Fibroblast of lung (primary cell): ENCODE measurements around the gene PHF10. TPM values are rescaled to one million over a fixed set of nuclear protein-coding genes. Genes with fewer than 3 reads are reported as not detected.
"Not testable (repeated sequence)": the region's sequence is repeated elsewhere in the genome, so short reads cannot be mapped to it uniquely, and the experiment has no call there.

Experiments used
- DNase-seq, 2 donors: peaks; one replicate each; pipeline versions ENCODE4 v3.0.0 to v3.0.0-alpha.2; 2010; ENCODE audit warnings: low read depth in 2 of 2
- H2AFZ ChIP-seq: 2 replicates; pipeline ENCODE4 v1.5.1; 2012; ENCODE audit warnings: low read length, control low read depth, inconsistent platforms
- H3K27ac ChIP-seq: 2 replicates; pipeline ENCODE4 v1.5.1; 2011; ENCODE audit warnings: low read length, control low read depth; ENCODE audit not compliant: insufficient read depth
- H3K27me3 ChIP-seq: 2 replicates; pipeline ENCODE4 v1.5.1; 2011; ENCODE audit warnings: mild to moderate bottlenecking, low read length; ENCODE audit not compliant: control insufficient read depth, insufficient read depth
- H3K36me3 ChIP-seq: 2 replicates; pipeline ENCODE4 v1.5.1; 2011; ENCODE audit warnings: low read length; ENCODE audit not compliant: control insufficient read depth, insufficient read depth
- H3K4me1 ChIP-seq: 2 replicates; pipeline ENCODE4 v1.5.1; 2011; ENCODE audit warnings: low read length; ENCODE audit not compliant: control insufficient read depth, insufficient read depth; ENCODE audit errors: extremely low read depth
- H3K4me2 ChIP-seq: 2 replicates; pipeline ENCODE4 v1.5.1; 2011; ENCODE audit warnings: low read length, control low read depth; ENCODE audit not compliant: insufficient read depth; ENCODE audit errors: extremely low read depth
- H3K4me3 ChIP-seq, 4 experiments: fragments of 200-600 bp in 1 of 4; sonication (generic) in 1 of 4; replicated peaks in 1 of 4; 2 replicates each; pipeline ENCODE4 v1.5.1; 2011 to 2016; ENCODE audit warnings: low read length in 4 of 4, low read depth in 3 of 4, mild to moderate bottlenecking in 3 of 4, control low read depth in 2 of 4, inconsistent platforms in 1 of 4, mixed read lengths in 1 of 4; ENCODE audit not compliant: insufficient read depth in 1 of 4; ENCODE audit errors: control extremely low read depth in 1 of 4
- H3K79me2 ChIP-seq: 2 replicates; pipeline ENCODE4 v1.5.1; 2012; ENCODE audit warnings: mild to moderate bottlenecking, low read length, inconsistent platforms; ENCODE audit not compliant: control insufficient read depth, insufficient read depth
- H3K9ac ChIP-seq: 2 replicates; pipeline ENCODE4 v1.5.1; 2011; ENCODE audit warnings: mild to moderate bottlenecking, low read length, control low read depth; ENCODE audit not compliant: insufficient read depth
- H3K9me3 ChIP-seq: 2 replicates; pipeline ENCODE4 v1.5.1; 2012; ENCODE audit warnings: low read depth, low read length; ENCODE audit not compliant: control insufficient read depth, insufficient read depth
- H4K20me1 ChIP-seq: 2 replicates; pipeline ENCODE4 v1.5.1; 2011; ENCODE audit warnings: low read length; ENCODE audit not compliant: control insufficient read depth, insufficient read depth; ENCODE audit errors: extremely low read depth
- EZH2 ChIP-seq: IDR thresholded peaks from 2 replicates; pipeline ENCODE4 v1.5.1; 2012; ENCODE audit warnings: low read length, control low read depth, mild to moderate bottlenecking; ENCODE audit errors: missing control alignments
- polyA minus RNA-seq: library from RNA; depleted of rRNA, polyadenylated mRNA; stranded (reverse); fragments of >200 nt; gene quantifications from 2 replicates; pipeline ENCODE4 v1.2.3, GENCODE V29; 2011; ENCODE audit warnings: low replicate concordance
- polyA plus RNA-seq, 2 donors: library from polyadenylated mRNA; depleted of rRNA in 1 of 2; stranded (reverse) in 1 of 2; unstranded in 1 of 2; fragments of >200 nt; gene quantifications; 2 replicates each; pipeline ENCODE4 v1.2.1, GENCODE V29; 2011 to 2012; ENCODE audit warnings: missing spikeins in 1 of 2
- total RNA-seq: library from RNA; depleted of rRNA; stranded (reverse); fragments of >200 nt; gene quantifications from 2 replicates; pipeline ENCODE4 v1.2.1, GENCODE V29; 2014
- TF ChIP-seq, protein P1 (sequence below), 2 donors: IDR thresholded peaks in 1 of 2; conservative IDR thresholded peaks in 1 of 2; 1 replicate in 1 of 2; 2 replicates in 1 of 2; pipeline ENCODE4 v1.5.1; 2011 to 2012; ENCODE audit warnings: low read length in 2 of 2, control low read depth in 1 of 2, inconsistent platforms in 1 of 2, low read depth in 1 of 2, mild to moderate bottlenecking in 1 of 2

Gene PHF10
- total RNA-seq (15.5 and 15.7 TPM in 2 replicates), polyA plus RNA-seq (15.7 and 20.8 TPM in 2 replicates), polyA minus RNA-seq (1.1 and 3.0 TPM in 2 replicates)
- polyA plus RNA-seq (2012), result 15.4 and 18.0 TPM in 2 replicates

DNA sequence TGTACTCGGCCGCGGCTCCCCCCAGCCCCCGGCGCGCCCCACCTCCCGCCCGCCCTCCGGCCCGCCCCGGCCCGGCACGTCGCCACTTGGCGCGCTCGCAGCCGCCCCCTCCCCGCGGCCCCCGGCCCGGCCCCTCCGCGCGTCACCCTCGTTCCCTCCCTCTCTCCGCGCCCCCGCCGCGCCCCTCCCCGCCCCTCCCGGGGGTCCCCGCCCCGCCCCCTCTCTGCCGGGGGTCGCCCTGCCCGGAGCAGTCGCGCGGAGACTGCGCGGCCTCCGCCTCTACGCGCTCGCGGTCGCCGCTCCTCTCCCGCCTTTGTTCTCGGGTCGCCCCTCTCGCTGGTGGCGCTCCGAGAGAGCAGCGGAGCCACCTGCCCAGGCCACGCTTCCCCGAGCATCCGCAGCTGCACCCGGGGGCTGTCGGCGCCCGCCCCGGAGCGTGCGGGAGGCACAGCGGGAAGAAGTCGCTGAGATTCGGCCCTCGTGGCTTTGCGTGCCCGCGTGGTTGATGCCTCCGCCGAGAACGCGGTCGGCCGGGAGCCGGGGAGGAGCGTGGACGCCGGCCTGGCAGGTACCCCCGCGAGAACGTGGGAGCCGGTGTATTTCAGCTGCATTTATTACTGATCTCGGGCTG lies at the start of gene PHF10:
PHF10 (minus strand) TSS at position 7 of the 631 bp plus-strand sequence. CDS start 569 bp downstream, outside the sequence.
- Histone ChIP-seq H4K20me1 (no peaks in the 10 kb centered on the region), H3K9ac (peak within 1 kb of the TSS; percentile 88), H3K4me3 (peak within 1 kb of the TSS; percentile 50 to 97 (median 67)), H2AFZ (peak within 1 kb of the TSS; percentile 66), H3K27ac (peak within 1 kb of the TSS; percentile 87), H3K4me2 (peak within 1 kb of the TSS; percentile 88), H3K4me1 (peaks cover 2% of the 10 kb centered on the region), H3K9me3 (no peaks in the 10 kb centered on the region), H3K36me3 (no peaks in the 10 kb centered on the region), H3K79me2 (peaks cover 24% of the 10 kb centered on the region), H3K27me3 (no peaks in the 10 kb centered on the region)
- no peak for TF ChIP-seq EZH2
- TF ChIP-seq, protein P1, sequence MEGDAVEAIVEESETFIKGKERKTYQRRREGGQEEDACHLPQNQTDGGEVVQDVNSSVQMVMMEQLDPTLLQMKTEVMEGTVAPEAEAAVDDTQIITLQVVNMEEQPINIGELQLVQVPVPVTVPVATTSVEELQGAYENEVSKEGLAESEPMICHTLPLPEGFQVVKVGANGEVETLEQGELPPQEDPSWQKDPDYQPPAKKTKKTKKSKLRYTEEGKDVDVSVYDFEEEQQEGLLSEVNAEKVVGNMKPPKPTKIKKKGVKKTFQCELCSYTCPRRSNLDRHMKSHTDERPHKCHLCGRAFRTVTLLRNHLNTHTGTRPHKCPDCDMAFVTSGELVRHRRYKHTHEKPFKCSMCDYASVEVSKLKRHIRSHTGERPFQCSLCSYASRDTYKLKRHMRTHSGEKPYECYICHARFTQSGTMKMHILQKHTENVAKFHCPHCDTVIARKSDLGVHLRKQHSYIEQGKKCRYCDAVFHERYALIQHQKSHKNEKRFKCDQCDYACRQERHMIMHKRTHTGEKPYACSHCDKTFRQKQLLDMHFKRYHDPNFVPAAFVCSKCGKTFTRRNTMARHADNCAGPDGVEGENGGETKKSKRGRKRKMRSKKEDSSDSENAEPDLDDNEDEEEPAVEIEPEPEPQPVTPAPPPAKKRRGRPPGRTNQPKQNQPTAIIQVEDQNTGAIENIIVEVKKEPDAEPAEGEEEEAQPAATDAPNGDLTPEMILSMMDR (conservative IDR thresholded peaks at IDR 0.05 in 1 of 2, IDR thresholded peaks at IDR 0.05 in 1 of 2; ENCODE audit: low read depth in 1 of 2, low read length in 2 of 2), result no peak
- peak; percentile 28 to 47 for DNase-seq

DNA sequence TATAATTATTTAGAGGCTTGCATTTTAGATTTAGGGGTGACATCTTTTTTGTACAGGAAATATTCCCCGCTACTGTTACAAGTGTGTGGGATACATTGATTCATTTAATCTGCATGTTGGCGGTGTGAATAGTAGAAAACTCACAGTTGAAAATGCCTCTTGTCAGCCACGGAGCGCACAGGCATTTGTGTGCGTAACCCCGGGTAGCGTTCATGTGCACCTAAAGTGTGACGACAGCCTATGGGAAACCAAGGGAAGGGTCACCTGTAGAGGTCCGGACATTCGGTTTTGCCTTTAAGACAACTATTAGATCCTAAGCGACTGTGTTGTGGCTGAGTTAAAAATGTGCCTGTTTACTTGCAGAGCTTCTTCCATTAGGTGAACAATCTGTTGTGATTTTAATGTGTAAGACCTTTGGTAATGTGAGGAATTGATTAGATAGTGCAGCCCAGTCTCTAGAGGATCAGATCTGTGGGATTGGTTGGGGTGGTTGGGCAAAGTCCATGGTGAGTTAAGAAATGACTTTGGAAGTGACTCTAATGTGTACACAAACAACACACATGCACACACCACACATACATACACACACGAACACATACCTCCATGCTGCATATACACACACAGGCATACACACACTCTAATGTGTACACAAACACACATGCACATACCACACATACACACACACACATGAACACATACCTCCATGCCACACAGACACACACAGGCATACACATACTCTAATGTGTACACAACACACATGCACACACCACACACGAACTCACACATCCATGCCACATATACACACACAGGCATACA lies 42.8 kb upstream of the PHF10 start:
- H3K9ac ChIP-seq, result no peak overlapping the region
- no peaks in the 10 kb centered on the region for H3K27me3 ChIP-seq
- no peak for DNase-seq
- H4K20me1 ChIP-seq, result no peaks in the 10 kb centered on the region
- H3K27ac ChIP-seq, result no peak overlapping the region
- TF ChIP-seq, protein P1 (conservative IDR thresholded peaks at IDR 0.05 in 1 of 2, IDR thresholded peaks at IDR 0.05 in 1 of 2; ENCODE audit: low read depth in 1 of 2, low read length in 2 of 2), result no peak
- TF ChIP-seq EZH2, result no peak
- H3K79me2 ChIP-seq, result no peaks in the 10 kb centered on the region
- no peaks in the 10 kb centered on the region for H3K9me3 ChIP-seq
- no peaks in the 10 kb centered on the region for H3K4me1 ChIP-seq
- H3K36me3 ChIP-seq, result peaks cover 7% of the 10 kb centered on the region
- H3K4me3 ChIP-seq, result no peak overlapping the region
- H2AFZ ChIP-seq, result no peak overlapping the region
- no peak overlapping the region for H3K4me2 ChIP-seq

DNA sequence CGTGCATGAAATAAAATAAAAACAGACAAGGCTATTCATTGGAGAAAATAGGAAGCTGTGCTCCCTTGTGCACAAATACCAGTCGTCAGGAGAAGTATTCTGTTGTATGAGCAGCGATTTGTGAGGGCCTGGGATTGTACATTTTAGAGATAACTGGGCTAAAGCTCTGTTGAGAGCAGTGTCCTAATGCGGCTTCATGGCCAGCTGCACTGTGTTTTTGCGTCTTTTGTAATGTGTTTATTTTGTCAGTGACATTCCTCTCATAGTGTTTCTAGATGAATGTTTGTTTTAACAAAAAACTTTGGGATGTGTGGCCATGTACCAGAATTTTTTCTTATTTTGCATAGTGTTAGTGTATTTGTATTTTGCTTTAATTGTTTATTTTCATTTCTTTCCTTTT lies 41.9 kb upstream of the PHF10 start:
- H3K79me2 ChIP-seq, result no peaks in the 10 kb centered on the region
- peaks cover 7% of the 10 kb centered on the region for H3K36me3 ChIP-seq
- TF ChIP-seq EZH2, result no peak
- TF ChIP-seq, protein P1 (conservative IDR thresholded peaks at IDR 0.05 in 1 of 2, IDR thresholded peaks at IDR 0.05 in 1 of 2; ENCODE audit: low read depth in 1 of 2, low read length in 2 of 2), result no peak
- no peaks in the 10 kb centered on the region for H3K4me1 ChIP-seq
- no peaks in the 10 kb centered on the region for H4K20me1 ChIP-seq
- no peaks in the 10 kb centered on the region for H3K27me3 ChIP-seq
- DNase-seq, result peak in 1 of 2 donors; percentile 90
- no peak overlapping the region for H2AFZ ChIP-seq
- no peak overlapping the region for H3K4me2 ChIP-seq
- peak overlapping the region; percentile 24 for H3K27ac ChIP-seq
- no peaks in the 10 kb centered on the region for H3K9me3 ChIP-seq
- no peak overlapping the region for H3K9ac ChIP-seq
- H3K4me3 ChIP-seq, result no peak overlapping the region

DNA sequence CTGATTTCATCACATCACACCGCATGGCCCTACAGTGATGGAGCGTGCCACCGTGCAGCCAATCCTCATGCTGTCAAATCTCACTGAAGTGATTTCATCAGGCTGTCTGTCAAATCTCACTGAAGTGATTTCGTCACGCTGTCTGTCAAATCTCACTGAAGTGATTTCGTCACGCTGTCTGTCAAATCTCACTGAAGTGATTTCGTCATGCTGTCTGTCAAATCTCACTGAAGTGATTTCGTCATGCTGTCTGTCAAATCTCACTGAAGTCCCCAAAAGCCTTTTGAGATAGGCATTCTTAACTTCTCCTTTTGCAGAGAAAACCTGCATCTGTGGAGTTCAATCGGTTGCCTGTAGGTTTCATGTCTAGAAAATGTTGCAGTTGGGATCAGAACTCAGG lies 41.5 kb upstream of the PHF10 start:
- H4K20me1 ChIP-seq, H3K9ac ChIP-seq, H3K36me3 ChIP-seq, H3K9me3 ChIP-seq, H3K4me1 ChIP-seq, H3K4me2 ChIP-seq, H3K79me2 ChIP-seq, DNase-seq, H3K27me3 ChIP-seq, H3K4me3 ChIP-seq, H2AFZ ChIP-seq: not testable (repeated sequence)
- H3K27ac ChIP-seq, result peak overlapping the region; percentile 24
